AG09319 (cell line): ENCODE results near the gene PTPN11.
A peak's percentile ranks its signal among the peaks of the same experiment; 100 is the strongest.
"Not testable (repeated sequence)": the region's sequence is repeated elsewhere in the genome, so short reads cannot be mapped to it uniquely, and the experiment has no call there.

ENCODE experiments used
- DNase-seq: peaks from one replicate; pipeline ENCODE4 v3.0.0-alpha.2; 2010; ENCODE audit warnings: low read depth; ENCODE audit errors: extremely low read depth
- CTCF ChIP-seq: IDR thresholded peaks from 2 replicates; pipeline ENCODE4 v1.5.1; 2011; ENCODE audit warnings: low read depth, mild to moderate bottlenecking, inconsistent platforms, low read length, moderate library complexity

PTPN11 gene

DNA sequence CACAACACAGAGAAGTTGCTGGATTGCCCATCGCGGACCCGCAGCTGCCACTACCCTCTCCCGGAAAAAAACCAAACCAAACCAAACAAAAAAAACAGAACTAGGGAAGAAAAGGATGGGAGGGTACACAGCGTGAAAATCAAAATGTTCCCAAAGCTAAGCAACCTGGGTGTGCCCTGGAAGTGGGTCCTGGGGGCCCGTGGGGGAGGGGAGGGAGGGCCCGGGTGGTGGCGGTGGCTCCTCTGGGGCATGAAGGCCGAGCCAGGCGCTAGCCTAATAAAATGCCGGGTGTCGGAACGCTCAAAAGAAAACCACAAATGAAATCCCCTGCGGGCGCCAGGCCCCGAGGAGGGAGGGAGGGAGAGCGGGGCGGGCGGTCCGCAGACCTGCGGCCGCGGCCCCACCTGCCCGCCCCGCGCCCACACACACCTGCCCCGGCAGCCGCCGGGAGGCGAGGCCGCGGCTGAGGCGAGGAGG is 37.3 kb upstream of the PTPN11 start:
- TF ChIP-seq CTCF: no peak
- no peak for DNase-seq

DNA sequence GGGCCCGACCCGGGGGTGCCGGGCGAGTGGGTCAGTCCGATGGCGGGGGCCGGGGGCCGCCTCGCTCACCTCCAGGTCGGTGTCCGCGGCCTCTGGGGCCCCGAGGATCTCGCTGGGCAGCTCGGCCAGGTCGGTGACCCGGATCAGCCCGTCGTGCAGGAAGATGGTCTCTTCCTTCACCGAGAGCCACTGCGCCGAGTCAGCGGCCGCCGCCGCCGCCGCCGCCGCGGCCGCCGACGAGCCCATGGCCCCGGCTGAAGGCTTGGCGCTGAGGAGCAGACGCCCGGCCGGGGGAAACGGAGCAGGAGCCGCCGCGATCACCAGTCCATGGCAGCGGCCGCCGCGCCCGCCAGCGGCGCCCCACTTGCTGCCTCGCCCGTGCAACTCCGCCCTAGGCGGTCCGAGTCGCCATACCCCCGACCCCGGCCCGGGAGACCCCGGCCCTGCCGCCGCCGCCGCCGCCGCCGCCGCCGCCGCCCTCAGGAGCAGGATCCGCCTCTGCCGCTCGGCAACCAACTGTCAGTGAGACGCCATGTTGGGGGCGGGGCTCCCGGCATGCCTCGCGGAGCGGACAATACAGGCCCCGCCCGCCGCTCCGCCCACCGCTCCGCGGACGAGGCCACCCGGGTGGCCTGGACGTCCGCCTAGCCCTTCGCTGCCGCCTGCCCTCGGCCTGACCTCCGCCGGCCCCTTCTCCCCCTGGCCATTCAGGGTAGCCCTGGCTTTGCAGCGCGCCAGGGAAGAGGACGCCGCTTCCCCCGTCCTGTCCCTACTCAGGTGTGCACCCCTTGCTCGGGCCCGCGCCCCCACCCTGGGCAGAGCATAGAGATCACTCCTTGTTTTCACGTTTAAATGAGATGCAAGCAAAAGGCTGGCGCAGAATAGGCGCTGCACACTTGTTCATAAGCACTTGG is 36.6 kb upstream of the PTPN11 start, which contains the start of gene HECTD4:
HECTD4 (minus strand) TSS at position 549 of the 914 bp plus-strand sequence; CDS start at position 246, 303 bp downstream.
- peak; percentile 47 for DNase-seq
- TF ChIP-seq CTCF: no peak

- no peak for DNase-seq
- no peak for TF ChIP-seq CTCF
These were observed 35.9 kb upstream of the PTPN11 start for GRCh38 chr12:112382866-112383265.

GRCh38 chr12:112386726-112387125 is 32.0 kb upstream of the PTPN11 start:
- no peak for TF ChIP-seq CTCF
- no peak for DNase-seq

DNA sequence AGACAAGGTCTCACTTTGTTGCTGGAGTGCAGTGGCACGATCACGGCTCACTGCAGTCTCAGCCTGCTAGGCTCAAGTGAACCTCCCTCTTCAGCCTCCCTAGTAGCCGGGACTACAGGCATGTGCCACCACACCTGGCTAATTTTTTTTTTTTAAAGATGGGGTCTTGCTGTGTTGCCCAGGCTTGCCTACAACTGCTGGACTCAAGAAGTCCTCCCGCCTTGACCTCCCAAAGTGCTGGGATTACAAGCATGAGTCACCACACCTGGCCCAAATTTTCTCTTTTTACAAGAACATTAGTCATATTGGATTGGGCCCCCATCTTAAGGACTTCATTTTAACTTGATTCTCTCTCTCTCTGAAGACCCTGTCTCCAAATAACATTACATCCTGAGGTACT is 29.5 kb upstream of the PTPN11 start:
- DNase-seq: no peak
- TF ChIP-seq CTCF: no peak

GRCh38 chr12:112389922-112390654 is 28.7 kb upstream of the PTPN11 start:
- not testable (repeated sequence) for DNase-seq

DNA sequence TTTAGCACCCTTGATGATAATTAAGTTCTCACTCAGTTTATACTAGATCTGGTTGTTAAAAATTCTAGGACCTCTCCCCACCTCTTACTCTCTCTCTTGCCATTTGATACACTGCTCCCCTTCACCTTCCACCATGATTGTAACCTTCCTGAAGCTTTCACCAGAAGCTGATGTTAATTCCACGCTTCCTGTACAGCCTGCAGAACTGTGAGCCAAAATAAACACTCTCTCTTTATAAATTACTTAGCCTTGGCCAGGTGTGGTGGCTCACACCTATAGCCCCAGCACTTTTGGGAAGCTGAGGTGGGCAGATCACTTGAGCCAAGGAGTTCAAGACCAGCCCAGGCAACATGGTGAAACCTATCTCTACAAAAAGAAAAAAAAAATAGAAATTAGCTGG is 25.4 kb upstream of the PTPN11 start:
- no peak for TF ChIP-seq CTCF
- no peak for DNase-seq
